ENCODE results near the gene ICAM2.

DNA sequence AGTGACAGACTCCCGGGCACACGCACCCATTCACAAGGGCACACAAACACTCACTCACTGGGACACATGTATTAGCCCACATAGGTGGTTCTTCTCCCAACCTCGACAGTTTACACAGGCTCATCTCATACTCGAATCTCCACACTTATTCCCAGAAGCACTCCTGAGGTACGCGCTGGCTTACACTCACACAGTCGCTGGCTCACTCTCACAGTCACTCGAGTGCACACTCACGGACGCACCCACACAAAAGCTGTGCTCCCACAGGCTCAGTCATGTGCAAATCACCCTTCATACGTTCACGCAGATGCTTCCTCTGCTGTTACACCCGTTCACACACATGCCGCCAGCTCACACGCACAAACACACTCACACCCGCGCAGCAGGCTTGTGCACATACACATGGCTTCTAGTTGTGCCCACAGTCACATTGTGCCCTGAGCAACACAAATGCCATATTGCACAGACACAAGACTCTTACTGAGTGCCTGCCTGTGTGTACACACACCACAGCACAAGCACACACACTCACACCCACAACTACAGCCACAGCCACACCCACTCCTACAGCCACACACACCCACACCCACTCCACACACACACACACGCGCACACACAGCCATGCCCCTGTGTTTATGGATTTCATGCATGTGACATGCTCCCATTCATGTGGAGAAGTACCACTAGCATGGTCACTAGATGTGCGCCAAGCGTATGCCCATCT is 30.6 kb downstream of the ICAM2 start:
- TF ChIP-seq, protein P1, sequence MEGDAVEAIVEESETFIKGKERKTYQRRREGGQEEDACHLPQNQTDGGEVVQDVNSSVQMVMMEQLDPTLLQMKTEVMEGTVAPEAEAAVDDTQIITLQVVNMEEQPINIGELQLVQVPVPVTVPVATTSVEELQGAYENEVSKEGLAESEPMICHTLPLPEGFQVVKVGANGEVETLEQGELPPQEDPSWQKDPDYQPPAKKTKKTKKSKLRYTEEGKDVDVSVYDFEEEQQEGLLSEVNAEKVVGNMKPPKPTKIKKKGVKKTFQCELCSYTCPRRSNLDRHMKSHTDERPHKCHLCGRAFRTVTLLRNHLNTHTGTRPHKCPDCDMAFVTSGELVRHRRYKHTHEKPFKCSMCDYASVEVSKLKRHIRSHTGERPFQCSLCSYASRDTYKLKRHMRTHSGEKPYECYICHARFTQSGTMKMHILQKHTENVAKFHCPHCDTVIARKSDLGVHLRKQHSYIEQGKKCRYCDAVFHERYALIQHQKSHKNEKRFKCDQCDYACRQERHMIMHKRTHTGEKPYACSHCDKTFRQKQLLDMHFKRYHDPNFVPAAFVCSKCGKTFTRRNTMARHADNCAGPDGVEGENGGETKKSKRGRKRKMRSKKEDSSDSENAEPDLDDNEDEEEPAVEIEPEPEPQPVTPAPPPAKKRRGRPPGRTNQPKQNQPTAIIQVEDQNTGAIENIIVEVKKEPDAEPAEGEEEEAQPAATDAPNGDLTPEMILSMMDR (IDR thresholded peaks at IDR 0.05): no peak
- no peak for TF ChIP-seq EZH2 (IDR thresholded peaks at IDR 0.05; ENCODE audit: borderline replicate concordance, insufficient read depth, low read depth, low read length, poor library complexity, severe bottlenecking)
